ENCODE data around the gene KCNK5.

- TF ChIP-seq CTCF (IDR thresholded peaks at IDR 0.05) = no peak
- no peak for TF ChIP-seq EZH2 (IDR thresholded peaks at IDR 0.05; ENCODE audit: borderline replicate concordance, insufficient read depth, low read depth, low read length, poor library complexity, severe bottlenecking)
These were observed 14.5 kb upstream of the KCNK5 start for GRCh38 chr6:39243809-39244208.
